ENCODE measurements around the gene COQ7.

DNA sequence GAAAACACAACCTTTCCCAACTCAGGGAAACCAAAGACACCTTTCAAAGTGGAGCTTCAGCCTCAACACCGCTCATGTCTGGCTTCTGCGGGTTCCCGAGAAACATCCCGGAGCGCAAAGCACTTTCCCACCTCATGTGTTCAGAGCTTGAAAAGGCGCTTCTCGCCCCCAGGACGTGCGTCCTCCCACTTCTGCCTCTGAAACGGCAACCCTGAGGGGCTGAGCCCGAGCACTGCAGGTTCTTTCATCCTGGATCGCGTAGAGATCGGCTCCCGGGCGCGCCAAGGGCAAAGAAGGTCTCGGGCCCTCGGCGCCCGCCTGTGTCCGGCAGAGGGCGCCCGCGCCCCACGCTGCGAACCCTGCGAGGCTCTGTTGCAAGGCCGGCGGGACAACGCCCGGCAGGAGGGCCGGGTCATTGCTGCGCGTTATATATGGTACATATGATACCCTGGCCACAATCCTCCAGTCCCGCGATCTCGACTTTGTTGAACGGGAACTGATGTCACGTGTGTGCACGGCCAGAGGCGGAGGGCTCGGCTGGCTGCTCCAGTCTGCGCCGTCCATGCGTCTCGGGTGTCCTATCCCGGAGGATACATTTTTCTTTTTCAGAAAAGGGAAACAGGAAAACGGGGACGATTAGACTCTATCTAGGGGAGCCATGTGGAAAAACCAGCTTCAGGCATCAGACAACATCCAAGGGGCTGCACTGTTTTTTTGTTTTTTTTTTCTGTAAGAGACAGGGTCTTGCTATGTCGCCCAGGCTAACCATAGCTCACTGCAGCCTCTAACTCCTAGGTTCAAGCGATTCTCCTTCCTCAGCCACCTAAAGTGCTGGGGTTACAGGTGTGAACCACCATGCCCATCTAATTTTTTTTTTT, 19.1 kb downstream of the COQ7 start:
- no peak for TF ChIP-seq GATA2 (IDR thresholded peaks at IDR 0.05; ENCODE audit: low read depth, low read length)
- TF ChIP-seq GATA3 (IDR thresholded peaks at IDR 0.05; ENCODE audit: low read depth, low read length) = no peak
